Transverse colon (tissue), 4 donors: ENCODE measurements around the gene CDH13.

Source experiments
- CTCF ChIP-seq, 5 experiments: fragments of 200-600 bp in 3 of 5; fragments of 450-650 bp in 2 of 5; sonication (generic) in 3 of 5; IDR thresholded peaks; 1 replicate in 2 of 5; 2 replicates in 3 of 5; pipeline ENCODE4 v1.5.1; 2016 to 2017; ENCODE audit warnings: antibody characterized with exemption in 5 of 5, inconsistent platforms in 3 of 5, mild to moderate bottlenecking in 2 of 5, moderate library complexity in 1 of 5
- EP300 ChIP-seq: sonication (generic); formaldehyde crosslinking; IDR thresholded peaks from one replicate; pipeline ENCODE4 v1.6.1; 2017; ENCODE audit warnings: antibody characterized with exemption, low read depth
- POLR2A ChIP-seq: fragments of 450-650 bp; IDR thresholded peaks from one replicate; pipeline ENCODE4 v1.6.1; 2016; ENCODE audit warnings: antibody characterized with exemption, mild to moderate bottlenecking, moderate library complexity
- POLR2AphosphoS5 ChIP-seq, 3 donors: sonication (generic); formaldehyde crosslinking; IDR thresholded peaks; one replicate each; pipeline ENCODE4 v1.6.1; 2016; ENCODE audit warnings: antibody characterized with exemption in 3 of 3

DNA sequence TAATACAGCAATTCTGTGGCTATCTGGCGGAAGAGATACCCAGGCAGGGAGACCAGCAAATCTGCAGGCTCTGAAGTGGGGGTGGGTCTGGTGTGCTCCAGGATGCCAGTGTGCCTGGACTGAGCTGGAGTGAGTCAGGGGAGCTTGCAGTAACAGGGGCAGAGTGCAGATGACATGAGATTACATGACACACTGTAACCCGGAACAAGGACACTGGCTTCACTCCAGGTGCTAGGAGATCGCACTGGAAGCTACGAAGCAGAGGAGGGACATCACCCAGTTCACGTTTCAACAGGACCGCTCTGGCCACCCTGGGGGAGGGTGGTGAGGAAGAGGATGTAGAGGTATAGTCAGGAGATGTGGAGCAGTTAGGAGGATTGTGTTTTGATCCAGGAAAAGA lies 475.6 kb downstream of the CDH13 start:
- no peak for TF ChIP-seq CTCF (IDR thresholded peaks at IDR 0.05)
- no peak for TF ChIP-seq POLR2AphosphoS5 (IDR thresholded peaks at IDR 0.05)
- TF ChIP-seq POLR2A, result no peak
- TF ChIP-seq EP300, result no peak
